Measurements from ENCODE around the gene KLHL22.

Gene KLHL22

GRCh38 chr22:20449819-20450550, 45.6 kb downstream of the KLHL22 start:
- H3K9ac ChIP-seq (ENCODE audit: low read depth in 1 of 2, low read length in 2 of 2) = no peak overlapping the region
- H3K36me3 ChIP-seq (ENCODE audit: control insufficient read depth in 1 of 2, insufficient read depth in 2 of 2, low read length in 2 of 2) = peaks cover 0 to 15% of the 10 kb centered on the region in 2 donors
- H3K27me3 ChIP-seq (ENCODE audit: control insufficient read depth in 1 of 2, insufficient read depth in 2 of 2, low read length in 2 of 2) = no peaks in the 10 kb centered on the region
- H3K4me3 ChIP-seq (ENCODE audit: low read depth in 1 of 2, low read length in 2 of 2) = no peak overlapping the region
- no peaks in the 10 kb centered on the region for H3K9me3 ChIP-seq (ENCODE audit: control insufficient read depth in 1 of 2, low read length in 2 of 2)
- no peaks in the 10 kb centered on the region for H3K4me1 ChIP-seq (ENCODE audit: control insufficient read depth in 1 of 2, insufficient read depth in 2 of 2, low read length in 2 of 2)
- no peak overlapping the region for H3K27ac ChIP-seq (ENCODE audit: low read depth, low read length)

DNA sequence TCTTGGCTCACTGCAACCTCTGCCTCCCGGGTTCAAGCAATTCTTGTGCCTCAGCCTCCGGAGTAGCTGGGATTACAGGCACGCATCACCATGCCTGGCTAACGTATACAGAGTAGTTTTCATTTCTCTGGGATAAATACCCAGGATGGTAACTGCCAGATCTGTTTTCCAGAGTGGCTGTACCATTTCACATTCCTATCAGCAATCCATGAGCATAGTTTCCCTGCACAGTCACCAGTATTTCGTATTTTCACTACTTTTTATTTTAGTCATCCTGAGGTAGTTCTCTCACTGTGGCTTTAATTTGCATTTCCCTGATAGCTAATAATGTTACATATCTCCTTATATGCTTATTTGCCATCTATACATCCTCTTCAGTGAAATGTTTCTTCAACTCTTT, 47.0 kb downstream of the KLHL22 start:
- H3K27me3 ChIP-seq (ENCODE audit: control insufficient read depth in 1 of 2, insufficient read depth in 2 of 2, low read length in 2 of 2) = no peaks in the 10 kb centered on the region
- H3K4me3 ChIP-seq (ENCODE audit: low read depth in 1 of 2, low read length in 2 of 2) = no peak overlapping the region
- no peak overlapping the region for H3K9ac ChIP-seq (ENCODE audit: low read depth in 1 of 2, low read length in 2 of 2)
- no peaks in the 10 kb centered on the region for H3K9me3 ChIP-seq (ENCODE audit: control insufficient read depth in 1 of 2, low read length in 2 of 2)
- peaks cover 0 to 20% of the 10 kb centered on the region in 2 donors for H3K36me3 ChIP-seq (ENCODE audit: control insufficient read depth in 1 of 2, insufficient read depth in 2 of 2, low read length in 2 of 2)
- H3K4me1 ChIP-seq (ENCODE audit: control insufficient read depth in 1 of 2, insufficient read depth in 2 of 2, low read length in 2 of 2) = no peaks in the 10 kb centered on the region
- no peak overlapping the region for H3K27ac ChIP-seq (ENCODE audit: low read depth, low read length)

DNA sequence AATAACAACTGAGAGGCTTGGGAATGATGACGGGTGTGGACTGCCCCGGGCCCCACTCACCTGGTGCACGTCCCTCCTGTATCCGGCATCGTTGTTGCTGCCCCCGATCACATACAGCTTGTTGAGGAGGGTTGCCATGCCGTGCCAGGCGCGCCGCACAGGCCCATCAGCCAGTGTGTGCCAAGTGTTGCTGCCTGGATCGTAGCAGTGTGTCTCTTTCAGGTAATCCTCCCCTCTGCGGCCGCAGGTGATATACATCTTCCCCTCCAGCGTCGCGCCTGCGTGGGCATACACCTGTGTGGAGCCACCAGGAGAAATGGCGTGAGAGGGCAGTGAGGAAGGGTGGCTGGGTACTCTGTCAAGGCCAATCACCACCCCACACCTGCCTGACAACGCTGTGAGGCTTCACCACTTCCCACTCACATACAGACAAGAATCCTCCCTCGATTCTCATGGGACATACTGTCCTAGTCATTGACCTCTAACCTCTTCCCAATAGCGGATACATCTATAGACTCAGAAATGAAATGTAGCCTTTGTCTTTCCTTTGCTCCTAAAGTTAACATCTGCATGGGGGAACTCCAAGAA, 49.1 kb downstream of the KLHL22 start:
- Histone ChIP-seq H3K4me1 (ENCODE audit: control insufficient read depth in 1 of 2, insufficient read depth in 2 of 2, low read length in 2 of 2) (peaks cover 0 to 6% of the 10 kb centered on the region in 2 donors), H3K9me3 (ENCODE audit: control insufficient read depth in 1 of 2, low read length in 2 of 2) (no peaks in the 10 kb centered on the region), H3K36me3 (ENCODE audit: control insufficient read depth in 1 of 2, insufficient read depth in 2 of 2, low read length in 2 of 2) (peaks cover 0 to 29% of the 10 kb centered on the region in 2 donors)

DNA sequence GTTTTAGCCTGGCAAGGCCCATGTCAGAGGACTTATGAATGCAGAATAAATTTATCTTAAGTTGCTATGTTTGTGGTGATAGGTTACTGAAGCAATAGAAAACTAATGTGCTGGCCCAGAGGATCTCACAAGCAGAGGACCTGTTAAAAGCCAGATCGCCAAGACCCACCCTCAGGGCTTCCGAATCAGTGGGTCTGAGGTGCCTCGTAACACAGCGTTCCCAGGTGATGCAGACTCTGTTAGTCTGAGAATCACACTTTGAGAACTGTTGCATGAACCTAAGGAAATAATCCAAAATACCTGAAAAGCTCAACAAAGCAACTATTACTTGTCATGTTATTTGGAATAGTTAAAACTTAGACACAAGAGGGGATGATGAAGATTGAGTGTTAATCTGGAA, 51.3 kb downstream of the KLHL22 start:
- peaks cover 0 to 6% of the 10 kb centered on the region in 2 donors for H3K4me1 ChIP-seq (ENCODE audit: control insufficient read depth in 1 of 2, insufficient read depth in 2 of 2, low read length in 2 of 2)
- H3K4me3 ChIP-seq (ENCODE audit: low read depth in 1 of 2, low read length in 2 of 2) = no peak overlapping the region
- H3K9ac ChIP-seq (ENCODE audit: low read depth in 1 of 2, low read length in 2 of 2) = no peak overlapping the region
- H3K36me3 ChIP-seq (ENCODE audit: control insufficient read depth in 1 of 2, insufficient read depth in 2 of 2, low read length in 2 of 2) = peaks cover 4 to 25% of the 10 kb centered on the region in 2 donors
- no peak overlapping the region for H3K27ac ChIP-seq (ENCODE audit: low read depth, low read length)
- H3K9me3 ChIP-seq (ENCODE audit: control insufficient read depth in 1 of 2, low read length in 2 of 2) = no peaks in the 10 kb centered on the region
- no peaks in the 10 kb centered on the region for H3K27me3 ChIP-seq (ENCODE audit: control insufficient read depth in 1 of 2, insufficient read depth in 2 of 2, low read length in 2 of 2)

More for the DNA sequence above, 49.1 kb downstream of the KLHL22 start:
- Histone ChIP-seq H3K4me3 (ENCODE audit: low read depth in 1 of 2, low read length in 2 of 2) (no peak overlapping the region), H3K27ac (ENCODE audit: low read depth, low read length) (no peak overlapping the region), H3K9ac (ENCODE audit: low read depth in 1 of 2, low read length in 2 of 2) (no peak overlapping the region), H3K27me3 (ENCODE audit: control insufficient read depth in 1 of 2, insufficient read depth in 2 of 2, low read length in 2 of 2) (no peaks in the 10 kb centered on the region)

GRCh38 chr22:20442485-20443284, 52.9 kb downstream of the KLHL22 start:
- H3K9ac ChIP-seq (ENCODE audit: low read depth in 1 of 2, low read length in 2 of 2) = no peak overlapping the region
- peaks cover 7 to 10% of the 10 kb centered on the region in 2 donors for H3K27me3 ChIP-seq (ENCODE audit: control insufficient read depth in 1 of 2, insufficient read depth in 2 of 2, low read length in 2 of 2)
- peaks cover 4 to 25% of the 10 kb centered on the region in 2 donors for H3K36me3 ChIP-seq (ENCODE audit: control insufficient read depth in 1 of 2, insufficient read depth in 2 of 2, low read length in 2 of 2)
- peaks cover 0 to 13% of the 10 kb centered on the region in 2 donors for H3K4me1 ChIP-seq (ENCODE audit: control insufficient read depth in 1 of 2, insufficient read depth in 2 of 2, low read length in 2 of 2)
- H3K27ac ChIP-seq (ENCODE audit: low read depth, low read length) = no peak overlapping the region
- no peak overlapping the region for H3K4me3 ChIP-seq (ENCODE audit: low read depth in 1 of 2, low read length in 2 of 2)
- no peaks in the 10 kb centered on the region for H3K9me3 ChIP-seq (ENCODE audit: control insufficient read depth in 1 of 2, low read length in 2 of 2)

- Histone ChIP-seq H3K27me3 (ENCODE audit: control insufficient read depth in 1 of 2, insufficient read depth in 2 of 2, low read length in 2 of 2) (peaks cover 14 to 15% of the 10 kb centered on the region in 2 donors), H3K9ac (ENCODE audit: low read depth in 1 of 2, low read length in 2 of 2) (no peak overlapping the region), H3K36me3 (ENCODE audit: control insufficient read depth in 1 of 2, insufficient read depth in 2 of 2, low read length in 2 of 2) (peaks cover 4 to 25% of the 10 kb centered on the region in 2 donors), H3K4me1 (ENCODE audit: control insufficient read depth in 1 of 2, insufficient read depth in 2 of 2, low read length in 2 of 2) (peaks cover 0 to 19% of the 10 kb centered on the region in 2 donors), H3K27ac (ENCODE audit: low read depth, low read length) (no peak overlapping the region), H3K9me3 (ENCODE audit: control insufficient read depth in 1 of 2, low read length in 2 of 2) (no peaks in the 10 kb centered on the region), H3K4me3 (ENCODE audit: low read depth in 1 of 2, low read length in 2 of 2) (no peak overlapping the region)
Observed at GRCh38 chr22:20441631-20442484, 53.7 kb downstream of the KLHL22 start.

DNA sequence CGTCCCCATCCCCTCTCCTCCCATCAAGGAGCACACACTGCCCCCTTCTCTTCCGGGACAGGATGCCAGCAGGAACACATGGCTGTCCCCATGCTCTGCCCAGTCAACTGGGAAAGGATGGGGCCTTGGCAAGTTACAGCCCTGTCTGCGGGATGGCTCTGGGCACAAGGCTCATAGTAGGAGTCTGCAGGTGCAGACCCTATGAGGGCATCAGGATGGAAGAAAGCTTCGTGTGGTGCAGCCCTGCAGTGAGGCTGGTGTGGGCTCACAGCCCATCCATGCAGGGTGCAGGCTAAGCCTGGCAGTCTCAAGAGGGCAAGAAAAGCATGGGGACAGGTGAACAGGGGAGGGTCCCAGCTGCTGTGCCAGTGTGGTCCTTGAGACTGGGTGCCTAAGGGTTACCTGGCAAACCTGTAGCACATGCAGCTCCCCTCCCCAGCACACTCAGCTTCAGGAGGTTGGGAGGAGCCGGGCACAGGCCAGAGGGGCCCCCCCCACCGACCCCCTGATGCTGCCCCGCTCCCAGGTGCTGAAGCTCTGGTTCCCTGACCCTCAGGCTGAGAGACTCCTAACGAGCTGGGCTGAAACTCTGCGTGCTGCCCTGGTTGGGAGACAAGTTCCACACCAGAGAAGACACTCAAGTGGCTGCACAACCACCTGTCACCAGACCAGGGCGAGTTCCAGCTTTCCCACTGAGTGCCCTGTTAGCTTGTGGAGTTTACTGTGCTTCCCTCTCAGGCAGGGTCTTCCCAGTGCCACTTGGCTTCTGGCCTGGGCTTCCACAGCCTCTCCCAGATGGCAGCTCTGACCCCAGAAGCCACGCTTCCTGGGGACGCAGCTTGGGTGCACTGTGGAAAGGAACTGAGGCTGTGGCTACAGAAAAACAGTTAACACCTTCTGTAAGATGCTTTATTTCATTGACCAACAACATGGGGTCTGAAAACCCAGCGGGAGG, 54.7 kb downstream of the KLHL22 start:
- no peak overlapping the region for H3K9ac ChIP-seq (ENCODE audit: low read depth in 1 of 2, low read length in 2 of 2)
- peaks cover 0 to 22% of the 10 kb centered on the region in 2 donors for H3K4me1 ChIP-seq (ENCODE audit: control insufficient read depth in 1 of 2, insufficient read depth in 2 of 2, low read length in 2 of 2)
- peaks cover 22 to 23% of the 10 kb centered on the region in 2 donors for H3K27me3 ChIP-seq (ENCODE audit: control insufficient read depth in 1 of 2, insufficient read depth in 2 of 2, low read length in 2 of 2)
- no peak overlapping the region for H3K4me3 ChIP-seq (ENCODE audit: low read depth in 1 of 2, low read length in 2 of 2)
- no peaks in the 10 kb centered on the region for H3K9me3 ChIP-seq (ENCODE audit: control insufficient read depth in 1 of 2, low read length in 2 of 2)
- H3K36me3 ChIP-seq (ENCODE audit: control insufficient read depth in 1 of 2, insufficient read depth in 2 of 2, low read length in 2 of 2) = peaks cover 4 to 18% of the 10 kb centered on the region in 2 donors
- no peak overlapping the region for H3K27ac ChIP-seq (ENCODE audit: low read depth, low read length)

GRCh38 chr22:20439928-20440575, 55.5 kb downstream of the KLHL22 start:
- no peak overlapping the region for H3K4me3 ChIP-seq (ENCODE audit: low read depth in 1 of 2, low read length in 2 of 2)
- H3K4me1 ChIP-seq (ENCODE audit: control insufficient read depth in 1 of 2, insufficient read depth in 2 of 2, low read length in 2 of 2) = peaks cover 0 to 28% of the 10 kb centered on the region in 2 donors
- peaks cover 30 to 31% of the 10 kb centered on the region in 2 donors for H3K27me3 ChIP-seq (ENCODE audit: control insufficient read depth in 1 of 2, insufficient read depth in 2 of 2, low read length in 2 of 2)
- no peaks in the 10 kb centered on the region for H3K9me3 ChIP-seq (ENCODE audit: control insufficient read depth in 1 of 2, low read length in 2 of 2)
- H3K27ac ChIP-seq (ENCODE audit: low read depth, low read length) = no peak overlapping the region
- peaks cover 4 to 15% of the 10 kb centered on the region in 2 donors for H3K36me3 ChIP-seq (ENCODE audit: control insufficient read depth in 1 of 2, insufficient read depth in 2 of 2, low read length in 2 of 2)
- H3K9ac ChIP-seq (ENCODE audit: low read depth in 1 of 2, low read length in 2 of 2) = no peak overlapping the region
